Neural progenitor cell (in vitro differentiated cells): ENCODE measurements around the gene TMEM218. TPM values are rescaled to one million over a fixed set of nuclear protein-coding genes. Genes with fewer than 3 reads are reported as not detected.

Source experiments
- DNase-seq: peaks from one replicate; pipeline ENCODE4 v3.0.0-alpha.2; 2016; ENCODE audit warnings: low spot score
- H2AFZ ChIP-seq: fragments of 200-600 bp; sonication (generic); replicated peaks from 2 replicates; pipeline ENCODE4 v1.6.1; 2016; ENCODE audit warnings: antibody characterized with exemption
- H3F3A ChIP-seq: fragments of 200-600 bp; sonication (generic); 2 replicates; pipeline ENCODE4 v1.6.1; 2016; ENCODE audit warnings: antibody characterized with exemption, low read depth
- H3K27ac ChIP-seq: fragments of 200-600 bp; sonication (generic); 2 replicates; pipeline ENCODE4 v1.5.1; 2016; ENCODE audit warnings: mild to moderate bottlenecking
- H3K27me3 ChIP-seq: fragments of 200-600 bp; sonication (generic); 2 replicates; pipeline ENCODE4 v1.6.1; 2016; ENCODE audit warnings: mild to moderate bottlenecking, moderate library complexity
- H3K36me3 ChIP-seq: fragments of 200-600 bp; sonication (generic); 2 replicates; pipeline ENCODE4 v1.5.1; 2016
- H3K4me1 ChIP-seq: fragments of 200-600 bp; sonication (generic); 2 replicates; pipeline ENCODE4 v1.6.1; 2016; ENCODE audit warnings: mixed run types
- H3K4me2 ChIP-seq: fragments of 200-600 bp; sonication (generic); 2 replicates; pipeline ENCODE4 v1.6.1; 2016
- H3K4me3 ChIP-seq: fragments of 200-600 bp; sonication (generic); 2 replicates; pipeline ENCODE4 v1.5.1; 2016
- H3K79me2 ChIP-seq: fragments of 200-600 bp; sonication (generic); 2 replicates; pipeline ENCODE4 v1.6.1; 2016; ENCODE audit warnings: low read depth
- H3K9ac ChIP-seq: fragments of 200-600 bp; sonication (generic); 2 replicates; pipeline ENCODE4 v1.6.1; 2016
- H3K9me3 ChIP-seq: fragments of 200-600 bp; sonication (generic); 2 replicates; pipeline ENCODE4 v1.5.1; 2016; ENCODE audit warnings: low read depth
- H4K20me1 ChIP-seq: fragments of 200-600 bp; sonication (generic); 2 replicates; pipeline ENCODE4 v1.6.1; 2016; ENCODE audit warnings: low read depth
- H3K27ac Mint-ChIP-seq: 3 replicates; pipeline ENCODE4 v1.8.0; 2021; ENCODE audit warnings: mixed read lengths
- H3K27me3 Mint-ChIP-seq: 2 replicates; pipeline ENCODE4 v1.8.0; 2022; ENCODE audit warnings: low read depth, mild to moderate bottlenecking, inconsistent platforms, moderate library complexity, mixed read lengths; ENCODE audit not compliant: insufficient read depth
- H3K36me3 Mint-ChIP-seq: 3 replicates; pipeline ENCODE4 v1.8.0; 2021; ENCODE audit warnings: mixed read lengths
- H3K4me1 Mint-ChIP-seq: 3 replicates; pipeline ENCODE4 v1.8.0; 2021; ENCODE audit warnings: mixed read lengths
- H3K4me3 Mint-ChIP-seq: 3 replicates; pipeline ENCODE4 v1.8.0; 2021; ENCODE audit warnings: mild to moderate bottlenecking, moderate library complexity, mixed read lengths
- H3K9me3 Mint-ChIP-seq: 3 replicates; pipeline ENCODE4 v1.8.0; 2020; ENCODE audit warnings: mixed read lengths
- CTCF ChIP-seq: fragments of 200-600 bp; sonication (generic); IDR thresholded peaks from 2 replicates; pipeline ENCODE4 v1.5.1; 2017; ENCODE audit warnings: antibody characterized with exemption, mild to moderate bottlenecking
- EZH2 ChIP-seq: fragments of 200-600 bp; sonication (generic); IDR thresholded peaks from 2 replicates; pipeline ENCODE4 v1.6.1; 2017; ENCODE audit warnings: antibody characterized with exemption, mild to moderate bottlenecking, moderate library complexity
- EZH2phosphoT487 ChIP-seq: fragments of 200-600 bp; sonication (generic); IDR thresholded peaks from 2 replicates; pipeline ENCODE4 v1.6.1; 2017; ENCODE audit warnings: antibody characterized with exemption
- total RNA-seq: library from RNA; depleted of rRNA; stranded (reverse); fragments of >200 nt; gene quantifications from 2 replicates; pipeline ENCODE4 v1.2.3, GENCODE V29; 2015; ENCODE audit warnings: low replicate concordance

Gene TMEM218
- total RNA-seq, 1 donor from 2014 or later = 44.1 TPM

- Mint-ChIP-seq H3K4me1 (no peaks in the 10 kb centered on the region), H3K27me3 (peaks cover 21% of the 10 kb centered on the region), H3K4me3 (peak overlapping the region; percentile 85), H3K27ac (no peak overlapping the region), H3K36me3 (no peaks in the 10 kb centered on the region), H3K9me3 (no peaks in the 10 kb centered on the region)
- peak overlapping the region; percentile 79 for H3K4me2 ChIP-seq
- H3K9ac ChIP-seq = no peak overlapping the region
- TF ChIP-seq EZH2 (peak; percentile 27), EZH2phosphoT487 (no peak), CTCF (no peak)
- H3K4me1 ChIP-seq = peaks cover 7% of the 10 kb centered on the region
- H3K27ac ChIP-seq = no peak overlapping the region
- H3F3A ChIP-seq = peaks cover 6% of the 10 kb centered on the region
- peak overlapping the region; percentile 61 for H3K4me3 ChIP-seq
- DNase-seq = no peak
- no peaks in the 10 kb centered on the region for H4K20me1 ChIP-seq
- no peaks in the 10 kb centered on the region for H3K79me2 ChIP-seq
- no peaks in the 10 kb centered on the region for H3K9me3 ChIP-seq
- H3K27me3 ChIP-seq = peaks cover 68% of the 10 kb centered on the region
- H3K36me3 ChIP-seq = no peaks in the 10 kb centered on the region
- peak overlapping the region; percentile 80 for H2AFZ ChIP-seq
Observed at GRCh38 chr11:125062218-125062930, 49.1 kb downstream of the TMEM218 start.

GRCh38 chr11:125061281-125061680 lies 50.1 kb downstream of the TMEM218 start:
- Histone ChIP-seq H3K79me2 (no peaks in the 10 kb centered on the region), H3K27ac (no peak overlapping the region), H3K4me3 (no peak overlapping the region), H2AFZ (no peak overlapping the region), H3K27me3 (peaks cover 63% of the 10 kb centered on the region), H3K9me3 (no peaks in the 10 kb centered on the region), H3K4me1 (peaks cover 7% of the 10 kb centered on the region), H3K9ac (no peak overlapping the region), H3K36me3 (no peaks in the 10 kb centered on the region), H3K4me2 (no peak overlapping the region), H3F3A (peaks cover 6% of the 10 kb centered on the region), H4K20me1 (no peaks in the 10 kb centered on the region)
- H3K4me3 Mint-ChIP-seq = no peak overlapping the region
- no peaks in the 10 kb centered on the region for H3K36me3 Mint-ChIP-seq
- DNase-seq = no peak
- H3K4me1 Mint-ChIP-seq = no peaks in the 10 kb centered on the region
- TF ChIP-seq CTCF (no peak), EZH2 (no peak), EZH2phosphoT487 (no peak)
- H3K9me3 Mint-ChIP-seq = no peaks in the 10 kb centered on the region
- H3K27me3 Mint-ChIP-seq = peaks cover 21% of the 10 kb centered on the region
- H3K27ac Mint-ChIP-seq = no peak overlapping the region

GRCh38 chr11:125057693-125058016 lies 53.8 kb downstream of the TMEM218 start:
- no peak overlapping the region for H3K27ac ChIP-seq
- DNase-seq = no peak
- H3K36me3 ChIP-seq = no peaks in the 10 kb centered on the region
- TF ChIP-seq CTCF (no peak), EZH2 (no peak), EZH2phosphoT487 (no peak)
- Mint-ChIP-seq H3K36me3 (no peaks in the 10 kb centered on the region), H3K4me1 (no peaks in the 10 kb centered on the region), H3K9me3 (no peaks in the 10 kb centered on the region), H3K27me3 (peaks cover 6% of the 10 kb centered on the region), H3K4me3 (no peak overlapping the region), H3K27ac (no peak overlapping the region)
- peaks cover 6% of the 10 kb centered on the region for H3F3A ChIP-seq
- no peaks in the 10 kb centered on the region for H3K79me2 ChIP-seq
- H2AFZ ChIP-seq = no peak overlapping the region
- H3K9ac ChIP-seq = no peak overlapping the region
- no peak overlapping the region for H3K4me2 ChIP-seq
- H3K4me3 ChIP-seq = no peak overlapping the region
- H3K27me3 ChIP-seq = peaks cover 27% of the 10 kb centered on the region
- no peaks in the 10 kb centered on the region for H3K9me3 ChIP-seq
- H4K20me1 ChIP-seq = no peaks in the 10 kb centered on the region
- H3K4me1 ChIP-seq = peaks cover 3% of the 10 kb centered on the region
